Esophagus squamous epithelium (tissue), 5 donors: Measurements from ENCODE around the gene ASTN2. TPM values are rescaled to one million over a fixed set of nuclear protein-coding genes. Genes with fewer than 3 reads are reported as not detected.

Experiments
- DNase-seq: peaks from one replicate; lab custom pipeline; 2025; lab: John Stamatoyannopoulos, UW
- H3K27ac ChIP-seq, 4 donors: fragments of 200-600 bp; sonication (generic); one replicate each; pipeline ENCODE4 v1.5.1; 2016 to 2019; ENCODE audit warnings: mild to moderate bottlenecking in 1 of 4
- H3K27me3 ChIP-seq, 4 donors: fragments of 200-600 bp; sonication (generic); 1 replicate in 3 of 4; 2 replicates in 1 of 4; pipeline versions ENCODE4 v1.5.1 to v1.6.0; 2017 to 2021; ENCODE audit warnings: antibody characterized with exemption in 1 of 4
- H3K36me3 ChIP-seq, 3 donors: fragments of 200-600 bp; sonication (generic); one replicate each; pipeline ENCODE4 v1.5.1; 2016 to 2019
- H3K4me1 ChIP-seq, 3 donors: fragments of 200-600 bp; sonication (generic); one replicate each; pipeline ENCODE4 v1.5.1; 2017 to 2019
- H3K4me3 ChIP-seq, 4 donors: fragments of 200-600 bp; sonication (generic); 1 replicate in 3 of 4; 2 replicates in 1 of 4; pipeline ENCODE4 v1.5.1; 2016 to 2019; ENCODE audit warnings: mild to moderate bottlenecking in 2 of 4, moderate library complexity in 1 of 4
- H3K9me3 ChIP-seq, 3 donors: fragments of 200-600 bp; sonication (generic); one replicate each; pipeline ENCODE4 v1.5.1; 2016 to 2019
- POLR2A ChIP-seq, 4 donors: fragments of 450-650 bp; IDR thresholded peaks; one replicate each; pipeline ENCODE4 v1.6.1; 2017; ENCODE audit warnings: antibody characterized with exemption in 4 of 4, mild to moderate bottlenecking in 4 of 4, moderate library complexity in 3 of 4
- WGBS, 2 donors: methylation state at CpG; one replicate each; pipeline ENCODE4 v1.1.5; 2018; 5-methylcytosine and 5-hydroxymethylcytosine counted together
- intact Hi-C: fragments of 100-400 bp; cut with DNase I; formaldehyde crosslinking; loops from one replicate; pipeline ENCODE4 v1.15.0; 2022
- total RNA-seq, 4 donors: library from RNA; depleted of rRNA; stranded (reverse); fragments of >200 nt; gene quantifications; one replicate each; pipeline ENCODE4 v1.1.0, GENCODE V29; 2016
- TF ChIP-seq, protein P1 (sequence below), 6 experiments: fragments of 450-650 bp in 4 of 6; fragments of 200-600 bp in 2 of 6; sonication (generic) in 2 of 6; IDR thresholded peaks; one replicate each; pipeline ENCODE4 v1.5.1; 2016 to 2019; ENCODE audit warnings: antibody characterized with exemption in 6 of 6, mild to moderate bottlenecking in 4 of 6, moderate library complexity in 4 of 6
- donor health status: DM: yes; HTN: yes; CAD: no.

ASTN2 gene
- total RNA-seq, 4 donors from 2014 or later, result 0.13 to 1.9 (median 0.27) TPM; not detected in 1

DNA sequence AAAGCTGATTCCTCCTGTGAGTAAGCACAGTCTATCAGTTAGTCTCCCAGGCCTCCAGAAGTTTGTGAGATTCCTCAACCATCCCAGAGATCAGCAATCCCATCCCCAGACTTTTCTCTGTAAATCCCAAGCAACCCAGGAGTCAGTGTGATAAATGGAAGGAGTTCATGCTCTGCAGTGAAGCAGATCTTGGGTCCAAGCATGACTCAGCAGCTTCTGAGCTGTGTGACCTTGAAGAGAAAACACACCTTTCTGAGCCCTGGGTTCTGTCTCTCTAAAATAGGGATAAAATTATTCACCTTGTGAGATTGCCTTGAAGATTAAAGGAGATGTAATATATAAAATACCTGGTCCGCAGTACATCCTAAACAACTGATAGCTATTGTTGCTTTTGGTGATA lies 318.7 kb downstream of the ASTN2 start:
- no peak overlapping the region for H3K27ac ChIP-seq
- no peaks in the 10 kb centered on the region for H3K27me3 ChIP-seq
- intact Hi-C loops, result no loop called here
- no peaks in the 10 kb centered on the region for H3K4me1 ChIP-seq
- no peak overlapping the region for H3K4me3 ChIP-seq
- no peaks in the 10 kb centered on the region for H3K9me3 ChIP-seq
- no peaks in the 10 kb centered on the region for H3K36me3 ChIP-seq
- WGBS, 2 donors, result 88% methylated on average over 1 of the region's 1 CpG
- DNase-seq, result no peak
- TF ChIP-seq, protein P1, sequence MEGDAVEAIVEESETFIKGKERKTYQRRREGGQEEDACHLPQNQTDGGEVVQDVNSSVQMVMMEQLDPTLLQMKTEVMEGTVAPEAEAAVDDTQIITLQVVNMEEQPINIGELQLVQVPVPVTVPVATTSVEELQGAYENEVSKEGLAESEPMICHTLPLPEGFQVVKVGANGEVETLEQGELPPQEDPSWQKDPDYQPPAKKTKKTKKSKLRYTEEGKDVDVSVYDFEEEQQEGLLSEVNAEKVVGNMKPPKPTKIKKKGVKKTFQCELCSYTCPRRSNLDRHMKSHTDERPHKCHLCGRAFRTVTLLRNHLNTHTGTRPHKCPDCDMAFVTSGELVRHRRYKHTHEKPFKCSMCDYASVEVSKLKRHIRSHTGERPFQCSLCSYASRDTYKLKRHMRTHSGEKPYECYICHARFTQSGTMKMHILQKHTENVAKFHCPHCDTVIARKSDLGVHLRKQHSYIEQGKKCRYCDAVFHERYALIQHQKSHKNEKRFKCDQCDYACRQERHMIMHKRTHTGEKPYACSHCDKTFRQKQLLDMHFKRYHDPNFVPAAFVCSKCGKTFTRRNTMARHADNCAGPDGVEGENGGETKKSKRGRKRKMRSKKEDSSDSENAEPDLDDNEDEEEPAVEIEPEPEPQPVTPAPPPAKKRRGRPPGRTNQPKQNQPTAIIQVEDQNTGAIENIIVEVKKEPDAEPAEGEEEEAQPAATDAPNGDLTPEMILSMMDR (IDR thresholded peaks at IDR 0.05), result no peak
- no peak for TF ChIP-seq POLR2A (IDR thresholded peaks at IDR 0.05)

- no peak for DNase-seq
- Histone ChIP-seq H3K4me3 (no peak overlapping the region), H3K27me3 (no peaks in the 10 kb centered on the region), H3K9me3 (no peaks in the 10 kb centered on the region), H3K27ac (no peak overlapping the region), H3K36me3 (no peaks in the 10 kb centered on the region), H3K4me1 (no peaks in the 10 kb centered on the region)
- intact Hi-C loops, result no loop called here
- no peak for TF ChIP-seq POLR2A (IDR thresholded peaks at IDR 0.05)
- TF ChIP-seq, protein P1 (IDR thresholded peaks at IDR 0.05), result no peak
- 38 to 59% methylated on average over 2 of the region's 2 CpGs for WGBS, 2 donors
Observed at GRCh38 chr9:117095081-117095480, 319.8 kb downstream of the ASTN2 start.

GRCh38 chr9:117093891-117094844 lies 320.7 kb downstream of the ASTN2 start:
- H3K4me3 ChIP-seq, result no peak overlapping the region
- H3K27ac ChIP-seq, result no peak overlapping the region
- H3K27me3 ChIP-seq, result no peaks in the 10 kb centered on the region
- 52 to 58% methylated on average over 4 of the region's 4 CpGs for WGBS, 2 donors
- TF ChIP-seq POLR2A (IDR thresholded peaks at IDR 0.05), result no peak
- TF ChIP-seq, protein P1 (IDR thresholded peaks at IDR 0.05), result no peak
- intact Hi-C loops, result no loop called here
- no peaks in the 10 kb centered on the region for H3K4me1 ChIP-seq
- H3K36me3 ChIP-seq, result no peaks in the 10 kb centered on the region
- no peaks in the 10 kb centered on the region for H3K9me3 ChIP-seq
- DNase-seq, result no peak

GRCh38 chr9:117092582-117092981 lies 322.3 kb downstream of the ASTN2 start:
- no CpG with 5 or more reads among the region's 1 CpG for WGBS, 2 donors
- Histone ChIP-seq H3K27me3 (no peaks in the 10 kb centered on the region), H3K9me3 (no peaks in the 10 kb centered on the region), H3K4me1 (no peaks in the 10 kb centered on the region), H3K4me3 (no peak overlapping the region), H3K36me3 (no peaks in the 10 kb centered on the region), H3K27ac (no peak overlapping the region)
- intact Hi-C loops, result no loop called here
- DNase-seq, result no peak
- TF ChIP-seq, protein P1 (IDR thresholded peaks at IDR 0.05), result no peak
- no peak for TF ChIP-seq POLR2A (IDR thresholded peaks at IDR 0.05)

DNA sequence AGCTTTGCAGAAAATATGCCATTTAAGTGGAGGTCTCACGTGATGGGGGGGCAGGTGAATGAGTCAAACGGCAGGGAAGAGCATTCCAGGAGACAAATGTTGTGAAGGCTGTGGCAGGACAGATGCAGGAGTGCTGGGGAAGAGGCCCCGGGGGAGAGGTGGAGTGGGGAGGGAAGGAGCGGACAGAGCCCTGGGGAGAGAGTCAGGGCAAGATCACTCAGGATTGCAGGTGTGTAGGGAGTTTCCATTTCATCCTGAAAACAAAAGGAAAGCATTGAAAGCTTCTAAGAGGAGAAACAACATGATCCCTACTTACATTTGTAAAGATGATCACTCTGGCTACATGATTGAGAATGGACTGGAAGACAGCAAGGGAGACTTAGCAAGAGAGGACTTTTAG lies 323.3 kb downstream of the ASTN2 start:
- TF ChIP-seq, protein P1 (IDR thresholded peaks at IDR 0.05), result no peak
- no peak for TF ChIP-seq POLR2A (IDR thresholded peaks at IDR 0.05)
- 29 to 41% methylated on average over 4 of the region's 4 CpGs for WGBS, 2 donors

More for the DNA sequence above, 323.3 kb downstream of the ASTN2 start:
- Histone ChIP-seq H3K9me3 (no peaks in the 10 kb centered on the region), H3K27me3 (no peaks in the 10 kb centered on the region), H3K4me3 (no peak overlapping the region), H3K27ac (no peak overlapping the region), H3K36me3 (no peaks in the 10 kb centered on the region), H3K4me1 (no peaks in the 10 kb centered on the region)
- intact Hi-C loops, result no loop called here
- DNase-seq, result no peak
